SU-DHL-6 (cell line): ENCODE data around the gene SNTG2.
"Not testable (repeated sequence)": the region's sequence is repeated elsewhere in the genome, so short reads cannot be mapped to it uniquely, and the experiment has no call there.

Experiments
- H2AFZ ChIP-seq: fragments of 200-600 bp; sonication (generic); 2 replicates; pipeline ENCODE4 v1.6.1; 2014; ENCODE audit warnings: low read depth, mild to moderate bottlenecking, moderate library complexity, mixed read lengths, antibody characterized with exemption, low read length; ENCODE audit not compliant: severe bottlenecking
- H3F3A ChIP-seq: fragments of 200-600 bp; shearing (Covaris generic); 2 replicates; pipeline ENCODE4 v1.6.0; 2016; ENCODE audit warnings: antibody characterized with exemption, mild to moderate bottlenecking; ENCODE audit not compliant: insufficient read depth
- H3K27ac ChIP-seq: fragments of 200-600 bp; sonication (generic); 2 replicates; pipeline ENCODE4 v1.5.1; 2016; ENCODE audit warnings: low read depth, mild to moderate bottlenecking, low read length, moderate library complexity, mixed read lengths
- H3K27me3 ChIP-seq: fragments of 200-600 bp; sonication (generic), shearing (Covaris generic); 2 replicates; pipeline ENCODE4 v1.6.0; 2014; ENCODE audit warnings: mild to moderate bottlenecking, low read length
- H3K36me3 ChIP-seq: fragments of 200-600 bp; sonication (generic); 2 replicates; pipeline ENCODE4 v1.6.1; 2014; ENCODE audit warnings: mild to moderate bottlenecking, low read length, mixed read lengths
- H3K4me2 ChIP-seq: fragments of 300-600, 200-600 bp; shearing (Covaris generic), sonication (generic); 2 replicates; pipeline ENCODE4 v1.6.0; 2014; ENCODE audit warnings: low read length, low read depth, mild to moderate bottlenecking; ENCODE audit not compliant: poor library complexity, severe bottlenecking
- H3K4me3 ChIP-seq: fragments of 200-600 bp; sonication (generic); 2 replicates; pipeline ENCODE4 v1.5.1; 2014; ENCODE audit warnings: antibody characterized with exemption, low read length, mild to moderate bottlenecking, mixed read lengths; ENCODE audit not compliant: insufficient read depth, poor library complexity, severe bottlenecking
- H3K79me2 ChIP-seq: fragments of 200-600 bp; sonication (generic); 2 replicates; pipeline ENCODE4 v1.6.1; 2014; ENCODE audit warnings: mild to moderate bottlenecking, low read length, moderate library complexity; ENCODE audit not compliant: insufficient read depth
- H3K9ac ChIP-seq: fragments of 200-600 bp; sonication (generic); 2 replicates; pipeline ENCODE4 v1.7.0; 2014; ENCODE audit warnings: mild to moderate bottlenecking, low read length
- H3K9me2 ChIP-seq: fragments of 200-600 bp; sonication (generic); replicated peaks from 2 replicates; pipeline ENCODE4 v1.6.1; 2014; ENCODE audit warnings: low read length; ENCODE audit not compliant: insufficient read depth
- H3K9me3 ChIP-seq: fragments of 200-600 bp; sonication (generic); 2 replicates; pipeline ENCODE4 v1.6.1; 2014; ENCODE audit warnings: low read length, mixed read lengths; ENCODE audit not compliant: insufficient read depth
- H4K20me1 ChIP-seq: fragments of 200-600 bp; sonication (generic); 2 replicates; pipeline ENCODE4 v1.6.1; 2014; ENCODE audit warnings: low read depth, mild to moderate bottlenecking, antibody characterized with exemption, low read length, moderate library complexity, mixed read lengths
- CTCF ChIP-seq: fragments of 200-600 bp; sonication (generic); IDR thresholded peaks from one replicate; pipeline ENCODE4 v1.5.1; 2017; ENCODE audit warnings: antibody characterized with exemption, mild to moderate bottlenecking, low read length, moderate library complexity; ENCODE audit not compliant: insufficient read depth, poor library complexity, severe bottlenecking
- EZH2phosphoT487 ChIP-seq: fragments of 200-600 bp; sonication (generic), shearing (Covaris generic); conservative IDR thresholded peaks from 2 replicates; pipeline ENCODE4 v1.6.1; 2018; ENCODE audit warnings: mild to moderate bottlenecking, antibody characterized with exemption, low read length, moderate library complexity, mixed read lengths

The SNTG2 gene

DNA sequence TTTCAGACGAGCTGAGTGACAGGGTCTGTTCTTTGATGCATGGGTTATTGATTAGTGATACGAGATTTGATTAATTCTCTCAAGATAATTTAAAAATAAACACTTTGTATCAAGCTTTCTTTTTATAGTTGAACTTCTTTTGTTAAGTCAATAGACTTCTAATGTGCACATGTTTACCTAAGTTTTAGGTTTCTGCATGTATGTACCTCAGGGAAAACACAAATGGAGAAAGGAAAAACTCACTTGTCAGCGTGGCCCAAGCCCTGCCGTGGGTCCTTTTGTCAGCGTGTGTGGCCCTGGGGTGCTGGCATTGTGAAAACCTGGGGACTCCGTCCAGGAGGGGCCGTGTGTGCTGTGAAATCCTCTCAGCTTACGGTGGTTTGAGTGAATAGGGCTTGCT, 153.7 kb downstream of the SNTG2 start:
- no peak overlapping the region for H3K27ac ChIP-seq
- no peak overlapping the region for H2AFZ ChIP-seq

GRCh38 chr2:1106344-1106743, 155.7 kb downstream of the SNTG2 start:
- H4K20me1 ChIP-seq, H3K9me2 ChIP-seq, H3K79me2 ChIP-seq, H3K27ac ChIP-seq, H3K4me3 ChIP-seq, H3K9me3 ChIP-seq, H3K9ac ChIP-seq, H2AFZ ChIP-seq, H3F3A ChIP-seq, H3K4me2 ChIP-seq, H3K27me3 ChIP-seq, H3K36me3 ChIP-seq: not testable (repeated sequence)

More for the DNA sequence above, 153.7 kb downstream of the SNTG2 start:
- Histone ChIP-seq H3K9me3 (no peaks in the 10 kb centered on the region), H3K9me2 (no peaks in the 10 kb centered on the region), H3K9ac (no peak overlapping the region), H4K20me1 (no peaks in the 10 kb centered on the region), H3K36me3 (no peaks in the 10 kb centered on the region), H3K27me3 (no peaks in the 10 kb centered on the region), H3F3A (no peaks in the 10 kb centered on the region), H3K4me3 (no peak overlapping the region), H3K79me2 (no peaks in the 10 kb centered on the region), H3K4me2 (no peak overlapping the region)
- no peak for TF ChIP-seq CTCF
- no peak for TF ChIP-seq EZH2phosphoT487

DNA sequence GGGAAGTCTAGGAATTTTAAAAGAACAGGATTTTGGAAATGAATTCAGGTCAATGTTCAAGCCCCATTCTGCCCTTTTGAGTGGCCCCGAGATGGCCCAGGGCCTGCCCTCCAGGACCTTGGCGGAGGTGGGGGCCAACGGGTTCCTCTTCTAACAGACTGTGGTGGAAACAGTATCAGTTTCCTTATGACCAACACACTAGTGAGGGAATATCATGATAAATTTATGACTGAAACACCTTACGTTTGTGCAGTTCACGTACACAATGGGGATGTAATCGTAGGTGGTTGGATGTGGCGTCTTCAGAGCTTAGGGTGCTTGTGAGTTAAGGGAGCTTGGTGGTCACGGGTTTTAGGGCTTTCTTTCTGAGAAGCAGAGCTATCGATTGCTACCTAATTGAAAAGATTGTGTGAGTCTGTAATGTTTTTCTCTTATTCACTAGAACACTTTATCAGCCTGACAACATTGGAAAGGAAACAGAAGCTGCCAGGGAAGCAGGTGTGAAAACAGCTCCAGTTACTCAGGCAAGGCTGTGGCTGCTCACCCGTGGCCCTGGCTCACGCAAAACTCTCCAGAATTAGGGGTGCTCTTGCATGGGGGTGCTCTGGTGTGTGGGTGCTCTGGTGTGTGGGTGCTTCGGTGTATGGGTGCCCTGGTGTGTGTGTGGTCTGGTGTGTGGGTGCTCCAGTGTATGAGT, 165.3 kb downstream of the SNTG2 start:
- Histone ChIP-seq H3K9me3 (peaks cover 11% of the 10 kb centered on the region; the same call in 1 of the 2 replicates), H3K36me3 (no peaks in the 10 kb centered on the region), H3K9me2 (no peaks in the 10 kb centered on the region; the same call in 1 of the 2 replicates), H3K4me2 (no peak overlapping the region), H3K79me2 (no peaks in the 10 kb centered on the region), H3K27ac (no peak overlapping the region), H3F3A (no peaks in the 10 kb centered on the region), H3K9ac (no peak overlapping the region), H3K27me3 (no peaks in the 10 kb centered on the region), H2AFZ (no peak overlapping the region), H3K4me3 (no peak overlapping the region), H4K20me1 (no peaks in the 10 kb centered on the region)
- TF ChIP-seq CTCF, result no peak
- TF ChIP-seq EZH2phosphoT487, result no peak

DNA sequence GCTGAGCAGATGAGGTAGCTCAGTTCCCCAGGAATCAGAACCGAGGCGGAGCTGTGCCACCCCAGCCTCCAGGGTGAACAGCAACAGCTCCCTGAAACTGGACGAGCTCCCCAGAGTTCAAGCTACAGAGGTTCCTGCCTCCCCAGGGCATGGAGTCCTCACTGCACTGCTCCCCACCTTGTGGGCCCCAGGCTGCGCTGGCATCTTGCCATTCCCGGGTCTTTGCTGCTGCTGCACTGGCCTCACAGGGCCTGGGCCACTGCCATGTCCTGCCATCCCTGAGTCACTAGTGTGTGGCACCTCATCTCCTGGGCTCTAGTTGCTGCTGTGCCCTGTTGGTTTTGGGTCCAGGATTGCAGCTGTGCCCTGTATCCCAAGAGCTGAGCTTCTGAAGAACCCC, 166.9 kb downstream of the SNTG2 start:
- Histone ChIP-seq H3K9ac (no peak overlapping the region), H3K4me3 (no peak overlapping the region)
- TF ChIP-seq EZH2phosphoT487, result no peak
- TF ChIP-seq CTCF, result no peak

More for the DNA sequence above, 166.9 kb downstream of the SNTG2 start:
- no peaks in the 10 kb centered on the region for H3K27me3 ChIP-seq
- H3K9me3 ChIP-seq, result 0 out of 2 replicates have a peak, but pooled peaks cover 7% of the 10 kb centered on the region
- H3K79me2 ChIP-seq, result no peaks in the 10 kb centered on the region
- H2AFZ ChIP-seq, result no peak overlapping the region
- no peaks in the 10 kb centered on the region for H3F3A ChIP-seq
- H4K20me1 ChIP-seq, result no peaks in the 10 kb centered on the region
- no peak overlapping the region for H3K4me2 ChIP-seq
- H3K27ac ChIP-seq, result no peak overlapping the region
- no peaks in the 10 kb centered on the region for H3K36me3 ChIP-seq
- no peaks in the 10 kb centered on the region; the same call in 1 of the 2 replicates for H3K9me2 ChIP-seq
